BJ (cell line): ENCODE measurements around the gene MPZL1. TPM values are rescaled to one million over a fixed set of nuclear protein-coding genes. Genes with fewer than 3 reads are reported as not detected.

Experiments
- CTCF ChIA-PET: fragments of 350-600 bp; formaldehyde crosslinking; extraction: SDS; loops from one replicate; lab custom pipeline; 2021; ENCODE audit warnings: antibody characterized with exemption, inconsistent platforms; lab: Yijun Ruan, JAX
- POLR2A ChIA-PET: fragments of 300-600 bp; sonication (Branson Sonifier 250); formaldehyde crosslinking; extraction: SDS; loops from one replicate; lab custom pipeline; 2021; ENCODE audit warnings: antibody characterized with exemption; lab: Charles Lee
- DNase-seq: peaks from one replicate; pipeline ENCODE4 v3.0.0-alpha.2; 2011; ENCODE audit warnings: low read depth
- H3K27me3 ChIP-seq: 2 replicates; pipeline ENCODE4 v1.6.0; 2011; ENCODE audit warnings: low read length; ENCODE audit not compliant: control insufficient read depth, insufficient read depth
- H3K36me3 ChIP-seq: 2 replicates; pipeline ENCODE4 v1.5.1; 2011; ENCODE audit warnings: low read length; ENCODE audit not compliant: control insufficient read depth, insufficient read depth
- H3K4me3 ChIP-seq: 2 replicates; pipeline ENCODE4 v1.5.1; 2011; ENCODE audit warnings: low read depth, mild to moderate bottlenecking, control low read depth, low read length
- polyA plus RNA-seq: library from polyadenylated mRNA; depleted of rRNA; stranded (reverse); fragments of >200 nt; gene quantifications from 2 replicates; pipeline ENCODE4 v1.2.3, GENCODE V29; 2011
- TF ChIP-seq, protein P1 (sequence below): IDR thresholded peaks from 2 replicates; pipeline ENCODE4 v1.5.1; 2011; ENCODE audit warnings: low read depth, mild to moderate bottlenecking, control low read depth, inconsistent platforms, low read length, moderate library complexity; ENCODE audit not compliant: insufficient read depth

The MPZL1 gene
- polyA plus RNA-seq, 1 experiment, result 79.1 TPM

DNA sequence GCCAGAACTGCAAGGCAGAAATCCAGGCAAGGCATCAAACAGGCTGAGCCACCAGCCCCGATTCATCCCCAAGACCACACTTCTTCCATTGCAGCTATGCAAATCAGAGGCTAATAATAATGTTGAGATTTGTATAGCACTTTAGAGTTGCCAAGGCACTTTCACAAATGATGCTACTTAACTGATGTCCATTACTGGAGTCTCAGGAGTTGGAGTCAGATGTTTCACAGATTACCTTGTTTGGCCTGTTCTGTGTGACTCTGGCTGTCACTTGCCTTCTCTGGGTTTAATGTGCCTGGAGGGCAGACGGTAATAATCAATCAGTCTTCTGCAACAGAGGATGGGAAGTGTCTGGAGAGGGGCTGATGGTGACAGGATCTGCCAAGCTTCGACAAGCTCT, 40.8 kb upstream of the MPZL1 start:
- H3K27me3 ChIP-seq, result peaks cover 3% of the 10 kb centered on the region
- TF ChIP-seq, protein P1, sequence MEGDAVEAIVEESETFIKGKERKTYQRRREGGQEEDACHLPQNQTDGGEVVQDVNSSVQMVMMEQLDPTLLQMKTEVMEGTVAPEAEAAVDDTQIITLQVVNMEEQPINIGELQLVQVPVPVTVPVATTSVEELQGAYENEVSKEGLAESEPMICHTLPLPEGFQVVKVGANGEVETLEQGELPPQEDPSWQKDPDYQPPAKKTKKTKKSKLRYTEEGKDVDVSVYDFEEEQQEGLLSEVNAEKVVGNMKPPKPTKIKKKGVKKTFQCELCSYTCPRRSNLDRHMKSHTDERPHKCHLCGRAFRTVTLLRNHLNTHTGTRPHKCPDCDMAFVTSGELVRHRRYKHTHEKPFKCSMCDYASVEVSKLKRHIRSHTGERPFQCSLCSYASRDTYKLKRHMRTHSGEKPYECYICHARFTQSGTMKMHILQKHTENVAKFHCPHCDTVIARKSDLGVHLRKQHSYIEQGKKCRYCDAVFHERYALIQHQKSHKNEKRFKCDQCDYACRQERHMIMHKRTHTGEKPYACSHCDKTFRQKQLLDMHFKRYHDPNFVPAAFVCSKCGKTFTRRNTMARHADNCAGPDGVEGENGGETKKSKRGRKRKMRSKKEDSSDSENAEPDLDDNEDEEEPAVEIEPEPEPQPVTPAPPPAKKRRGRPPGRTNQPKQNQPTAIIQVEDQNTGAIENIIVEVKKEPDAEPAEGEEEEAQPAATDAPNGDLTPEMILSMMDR, result no peak
- H3K4me3 ChIP-seq, result no peak overlapping the region
- CTCF ChIA-PET, result interaction anchor here (1.0 to 2.3 kb wide), 4 partner anchors 34 to 127 kb away, joined by 3 to 10 read pairs (median 4); partner anchors contain the start of gene CREG1
- DNase-seq, result no peak
- H3K36me3 ChIP-seq, result no peaks in the 10 kb centered on the region
- POLR2A ChIA-PET, result no interaction called here

DNA sequence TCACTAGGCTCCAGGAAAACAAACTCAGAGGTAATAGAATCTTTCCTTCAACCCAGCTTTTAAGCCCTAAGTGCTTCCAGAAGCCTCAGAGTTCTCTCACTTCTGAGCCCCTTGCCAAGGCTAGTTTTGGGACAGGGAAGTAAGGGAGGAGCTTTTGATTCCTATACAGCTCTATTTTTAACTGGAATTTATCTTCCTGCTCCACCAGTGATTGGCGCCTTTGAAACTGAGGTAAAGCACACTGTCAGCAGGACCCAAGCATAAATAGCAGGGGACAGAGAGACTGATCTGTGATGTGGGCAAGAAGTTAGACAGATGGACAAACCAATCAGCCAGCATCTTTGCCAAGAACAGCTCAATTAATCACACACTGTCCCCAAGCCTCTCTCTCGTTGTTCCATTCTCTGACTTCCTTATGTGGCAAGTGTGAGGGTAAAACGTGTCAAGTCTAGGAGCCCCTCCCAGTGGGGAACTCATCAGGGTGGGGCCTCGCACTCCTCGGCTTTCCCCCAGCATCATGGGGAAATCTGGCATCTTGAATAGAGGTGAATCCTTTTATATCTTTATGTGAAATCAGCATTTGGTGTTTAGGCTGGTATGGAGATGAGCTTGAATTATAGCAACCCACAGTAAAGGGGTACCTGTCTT, 40.2 kb upstream of the MPZL1 start:
- DNase-seq, result no peak
- POLR2A ChIA-PET, result interaction anchor here (0.7 kb wide), 1 partner anchor 113 kb away, joined by 4 read pairs; no protein-coding TSS in a partner anchor
- TF ChIP-seq, protein P1, result no peak
- Histone ChIP-seq H3K36me3 (no peaks in the 10 kb centered on the region), H3K4me3 (no peak overlapping the region), H3K27me3 (peaks cover 3% of the 10 kb centered on the region)
- CTCF ChIA-PET, result interaction anchor here (1.2 to 2.3 kb wide), 3 partner anchors 34 to 128 kb away, joined by 3 to 10 read pairs (median 6); partner anchors contain the start of gene CREG1

DNA sequence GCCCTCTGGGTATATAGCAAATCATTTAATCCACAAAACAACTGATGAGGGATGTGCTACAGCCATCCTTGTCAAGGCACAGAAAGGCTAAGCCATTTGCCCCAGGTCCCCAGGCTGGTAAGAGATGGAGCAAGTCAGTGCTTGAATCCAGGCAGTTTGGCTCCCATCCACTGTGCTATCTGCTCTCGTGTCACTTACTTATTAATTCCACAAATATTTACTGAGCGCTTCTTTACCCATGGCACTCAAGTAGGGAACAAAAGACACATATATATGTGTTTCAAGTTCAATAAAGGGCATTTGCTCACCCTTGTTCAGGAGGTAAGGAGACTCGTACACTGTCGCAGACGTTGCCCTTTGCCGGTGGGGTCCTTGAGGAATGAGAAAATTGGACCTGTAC, 38.6 kb upstream of the MPZL1 start:
- no peak for DNase-seq
- Histone ChIP-seq H3K36me3 (no peaks in the 10 kb centered on the region), H3K4me3 (no peak overlapping the region), H3K27me3 (peaks cover 3% of the 10 kb centered on the region)
- ChIA-PET POLR2A (no interaction called here), CTCF (no interaction called here)
- TF ChIP-seq, protein P1, result no peak

DNA sequence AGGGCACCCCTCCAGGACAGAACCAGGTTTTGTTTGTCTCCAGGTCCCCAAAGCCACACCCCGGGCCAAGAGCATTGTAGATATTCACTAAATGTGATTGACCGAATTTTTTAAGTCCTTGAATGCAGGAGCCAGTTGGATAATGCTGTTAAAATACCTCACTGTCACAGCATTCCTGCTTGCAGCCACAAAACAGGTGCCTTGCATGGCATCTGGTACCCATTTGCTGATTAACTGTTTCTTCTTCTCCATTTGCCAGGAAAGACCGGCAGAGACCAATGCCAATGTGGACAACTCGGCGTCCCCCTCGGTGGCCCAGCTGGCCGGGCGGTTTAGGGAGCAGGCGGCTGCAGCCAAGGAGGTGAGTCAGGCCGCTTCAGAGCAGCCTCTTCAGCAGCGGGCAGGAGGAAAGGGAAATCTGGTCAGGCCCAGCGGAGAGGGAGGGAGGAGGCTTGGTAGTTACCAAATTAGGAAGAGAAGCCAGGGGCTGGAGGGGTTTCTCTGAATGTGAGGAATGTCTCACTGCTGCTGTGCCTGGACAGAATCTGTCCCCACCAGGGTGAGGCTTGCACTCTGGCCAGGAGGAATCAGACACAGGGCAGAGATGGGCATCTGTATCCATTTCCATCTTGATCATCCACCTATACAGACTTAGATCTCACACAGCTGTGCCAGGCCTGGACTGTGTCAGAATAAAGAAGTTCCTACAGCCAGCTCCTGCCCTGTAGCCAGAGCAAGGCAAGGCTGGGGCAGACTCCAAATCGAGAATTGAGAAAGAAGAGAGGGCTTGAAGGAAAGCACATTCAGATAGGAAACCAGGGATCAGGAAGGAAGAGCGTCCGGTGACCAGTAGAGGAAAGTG, 37.9 kb upstream of the MPZL1 start:
- H3K4me3 ChIP-seq, result no peak overlapping the region
- ChIA-PET CTCF (interaction anchor here (1.0 kb wide), 1 partner anchor 83 kb away, joined by 4 read pairs; no protein-coding TSS in a partner anchor), POLR2A (no interaction called here)
- TF ChIP-seq, protein P1, result no peak
- H3K27me3 ChIP-seq, result peaks cover 3% of the 10 kb centered on the region
- no peak for DNase-seq
- H3K36me3 ChIP-seq, result no peaks in the 10 kb centered on the region

DNA sequence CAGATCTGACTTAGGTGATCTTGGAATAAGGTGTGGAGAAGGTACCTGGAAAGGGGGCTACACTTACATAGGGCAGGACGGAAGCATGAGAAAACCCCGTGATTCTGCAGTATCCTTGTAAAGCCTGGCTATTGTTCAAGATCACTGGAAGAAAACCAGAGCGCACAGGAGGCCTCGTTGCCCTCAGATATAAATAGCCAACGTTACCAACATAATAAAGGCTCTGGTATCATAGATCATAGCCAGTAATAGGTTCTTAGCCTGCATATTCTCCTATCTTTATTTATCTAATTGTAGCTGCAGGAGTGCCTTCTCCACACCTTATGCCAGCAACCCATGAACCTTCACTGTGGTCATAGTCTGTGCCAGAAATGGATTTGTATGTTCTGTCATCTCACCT, 35.9 kb upstream of the MPZL1 start:
- Histone ChIP-seq H3K4me3 (no peak overlapping the region), H3K27me3 (peaks cover 3% of the 10 kb centered on the region), H3K36me3 (no peaks in the 10 kb centered on the region)
- ChIA-PET POLR2A (no interaction called here), CTCF (interaction anchor here (0.6 to 3.9 kb wide), 3 partner anchors 71 to 129 kb away, joined by 3 to 51 read pairs (median 19); no protein-coding TSS in a partner anchor)
- DNase-seq, result no peak
- TF ChIP-seq, protein P1, result no peak
